Stimulated activated CD4-positive, alpha-beta T cell treated with anti-CD3 and anti-CD28 coated beads, Interleukin-2, amount 100 ng/mL, for 24 hours (primary cell): ENCODE results near the gene COX5B.
"Not testable (repeated sequence)": the region's sequence is repeated elsewhere in the genome, so short reads cannot be mapped to it uniquely, and the experiment has no call there.

ENCODE experiments used
- DNase-seq, 2 donors: peaks; one replicate each; pipeline ENCODE4 v3.0.0-alpha.2; 2020

The COX5B gene

DNA sequence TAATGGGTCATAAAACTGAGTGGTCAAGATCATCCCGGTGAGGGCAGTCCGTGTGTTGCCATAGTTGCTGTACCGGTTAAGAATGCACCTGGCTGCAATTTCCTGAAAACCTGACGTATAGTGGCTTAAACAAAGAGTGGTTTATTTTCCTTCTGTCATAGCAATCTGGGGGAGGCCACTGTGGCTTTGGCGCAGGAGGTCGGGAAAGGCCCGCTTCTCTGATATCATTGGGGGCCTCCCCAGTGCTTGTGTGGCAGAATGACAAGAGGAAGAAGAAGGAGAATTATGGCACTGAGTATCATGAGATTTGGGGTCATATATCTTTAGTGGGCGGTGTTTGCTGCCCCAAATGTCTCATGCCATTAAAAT is 28.0 kb downstream of the COX5B start:
- peak in 1 of 2 donors; percentile 44 for DNase-seq

DNA sequence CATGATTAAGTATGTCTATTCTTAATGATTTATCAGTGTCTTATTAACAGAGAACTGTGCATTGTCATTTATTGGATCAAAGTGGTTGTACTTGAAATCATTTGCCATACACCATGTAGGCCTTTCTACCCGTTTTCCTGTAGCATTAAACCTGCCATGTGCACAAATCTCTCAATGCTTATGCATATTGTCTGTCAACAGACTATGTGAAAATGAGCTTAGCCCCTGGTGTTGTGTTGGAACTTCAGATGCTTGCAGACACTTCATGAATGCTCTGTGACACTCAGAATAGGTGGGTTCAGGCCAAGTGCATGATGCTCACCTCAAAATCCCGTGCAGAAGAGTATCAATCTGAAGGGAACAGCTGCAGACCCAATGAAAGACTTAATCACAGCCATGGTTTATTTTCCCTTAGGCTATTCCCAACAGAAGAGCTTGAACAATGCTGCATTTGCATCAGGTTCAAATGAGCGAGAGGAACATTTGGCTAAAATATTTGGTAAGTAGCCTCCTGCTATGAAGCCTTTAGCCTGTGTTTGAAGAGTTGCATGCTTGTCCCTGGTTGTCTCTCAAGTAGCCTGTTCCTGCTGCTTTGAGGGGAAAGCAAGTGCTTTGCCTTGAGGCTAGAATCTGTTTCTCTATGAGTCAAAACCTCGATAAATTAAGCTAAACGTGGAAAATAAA is 29.7 kb downstream of the COX5B start:
- DNase-seq: no peak

DNA sequence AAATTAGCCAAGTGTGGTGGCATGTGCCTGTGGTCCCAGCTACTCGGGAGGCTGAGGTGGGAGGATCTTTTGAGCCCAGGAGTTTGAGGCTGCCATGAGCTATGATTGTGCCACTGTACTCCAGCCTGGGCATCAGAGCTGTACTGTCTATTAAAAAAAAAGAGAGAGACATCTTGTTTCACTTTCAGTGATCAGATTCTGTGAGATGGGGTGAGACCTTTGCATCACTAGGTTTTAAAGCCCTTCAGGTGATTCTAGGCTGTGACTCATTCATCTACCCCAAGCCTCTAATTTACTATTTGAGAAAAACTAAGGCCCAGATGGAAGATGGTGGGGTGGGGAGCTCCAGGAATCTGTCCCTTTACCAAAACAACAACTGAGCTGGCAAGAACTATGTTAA is 30.8 kb downstream of the COX5B start:
- DNase-seq: no peak

DNA sequence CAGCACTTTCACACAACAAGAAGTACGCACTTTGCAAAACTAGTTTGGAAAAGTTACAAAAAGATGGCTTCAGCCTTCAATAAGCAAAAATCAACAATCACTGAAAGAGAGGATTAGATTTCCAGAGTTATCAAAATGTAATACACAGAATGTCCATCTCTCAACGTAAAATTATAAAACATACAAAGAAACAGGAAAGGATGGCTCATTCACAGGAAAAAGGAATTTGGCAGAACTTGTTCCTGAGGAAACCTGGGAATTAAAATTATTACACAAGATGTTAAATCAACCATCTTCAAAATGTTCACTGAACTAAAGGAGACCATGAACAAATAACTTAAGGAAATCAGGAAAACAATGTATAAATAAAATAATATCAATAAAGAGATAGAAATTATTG is 31.6 kb downstream of the COX5B start:
- DNase-seq: no peak

DNA sequence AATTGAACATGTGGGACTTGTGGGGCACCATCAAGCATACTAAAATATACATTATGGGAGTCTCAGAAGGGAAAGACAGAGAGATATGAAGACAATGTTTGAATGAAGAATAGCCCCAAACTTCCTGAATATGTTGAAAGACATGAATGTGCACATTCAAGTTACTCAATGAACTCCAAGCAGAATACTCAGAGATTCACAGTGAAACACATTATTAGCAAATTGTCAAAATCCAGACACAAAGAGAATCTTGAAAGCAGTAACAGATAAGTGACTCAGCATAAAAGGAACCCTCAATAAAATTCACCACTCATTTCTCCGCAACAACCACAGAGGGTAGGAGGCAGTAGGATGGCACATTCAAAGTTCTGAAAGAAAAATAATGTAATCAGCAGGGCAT is 32.4 kb downstream of the COX5B start:
- DNase-seq: no peak

DNA sequence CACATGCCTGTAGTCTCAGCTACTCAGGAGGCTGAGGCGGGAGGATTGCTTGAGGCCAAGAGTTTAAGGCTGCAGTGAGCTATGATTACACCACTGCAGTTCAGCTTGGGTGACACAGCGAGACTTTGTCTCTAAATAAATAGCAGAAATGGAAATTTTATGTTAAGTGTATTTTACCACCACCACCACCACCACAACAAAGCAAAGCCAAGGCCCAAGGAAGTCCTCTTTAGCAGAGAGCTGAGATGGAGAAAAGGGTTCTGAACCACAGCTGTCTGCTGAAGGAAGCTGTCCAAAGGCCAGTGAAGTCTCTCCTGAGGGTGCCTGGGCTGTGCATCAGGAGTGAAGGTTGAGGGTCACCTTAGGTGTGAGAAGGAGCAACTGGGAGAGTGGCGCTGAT is 41.4 kb downstream of the COX5B start:
- not testable (repeated sequence) for DNase-seq

DNA sequence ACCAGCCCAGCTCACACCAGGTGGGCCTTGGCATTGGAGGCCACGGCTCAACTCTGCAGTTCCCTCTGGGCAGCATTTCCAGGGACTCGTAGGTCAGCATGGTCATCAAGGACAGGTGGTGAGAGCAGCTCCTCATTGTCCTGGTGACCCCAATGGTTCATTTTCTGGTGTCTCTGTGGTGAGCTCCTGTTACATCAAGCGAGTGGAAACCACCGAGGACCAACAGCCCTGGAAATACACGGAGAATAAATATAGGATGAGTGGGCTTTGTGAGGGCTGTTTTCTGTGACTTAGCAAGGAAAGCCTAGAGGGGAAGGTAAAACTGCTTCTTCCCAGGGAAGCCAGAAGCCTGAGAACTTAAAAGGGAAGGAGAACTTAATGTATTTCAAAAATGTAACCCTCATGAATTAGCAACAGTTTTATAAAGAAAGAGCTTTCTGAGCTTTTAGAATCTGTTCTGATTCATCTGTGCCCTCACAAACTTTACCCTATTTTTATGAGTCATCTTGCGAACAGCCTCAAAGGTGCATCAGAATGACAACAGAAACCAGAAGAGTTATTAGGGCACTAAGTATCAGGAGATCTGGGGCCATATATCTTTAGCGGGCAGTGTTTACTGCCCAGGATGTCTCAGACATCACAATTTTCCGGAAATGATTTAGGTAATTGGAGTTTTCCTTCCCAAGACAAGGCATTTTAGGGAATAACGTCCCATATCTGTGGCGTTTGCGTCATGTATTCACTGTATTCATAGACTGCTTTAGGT is 42.4 kb downstream of the COX5B start:
- DNase-seq: no peak

DNA sequence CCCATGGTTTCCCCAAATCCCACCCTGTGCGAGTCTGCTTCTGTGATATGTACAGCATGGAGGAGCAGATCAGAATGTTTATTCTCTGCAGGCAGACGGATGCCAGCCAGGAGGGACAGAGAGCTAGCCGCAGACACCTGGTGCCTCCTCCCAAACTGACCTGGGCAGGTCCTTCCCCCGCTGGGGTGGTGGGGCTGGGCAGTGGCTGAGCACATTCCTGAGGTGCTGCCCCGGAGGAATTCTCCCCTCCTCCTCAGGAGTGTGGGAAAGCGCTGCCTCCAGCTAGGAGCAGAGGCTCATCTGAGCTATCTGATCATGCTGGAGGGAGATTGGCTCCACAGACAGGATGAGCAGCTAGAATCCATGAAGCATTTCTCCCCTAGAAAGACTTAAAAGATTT is 45.3 kb downstream of the COX5B start:
- DNase-seq: no peak

DNA sequence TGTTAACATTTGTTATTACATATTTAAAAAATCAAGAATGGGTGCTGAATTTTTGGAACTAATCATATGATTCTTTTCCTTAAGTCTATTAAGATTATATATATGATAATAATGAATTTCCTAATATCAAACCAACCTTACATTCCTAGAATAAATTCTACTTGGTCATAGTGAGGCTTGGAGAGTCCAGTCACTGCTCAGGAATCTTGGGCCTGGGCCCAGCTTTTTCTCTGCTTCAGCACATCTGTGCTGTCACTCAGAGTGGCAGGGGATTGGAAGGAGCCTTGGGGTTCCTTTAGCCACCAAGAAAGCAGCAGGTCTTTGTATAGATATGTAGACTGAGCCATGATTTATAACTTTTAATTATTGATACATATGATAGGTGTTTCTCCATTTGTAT is 47.6 kb downstream of the COX5B start:
- no peak for DNase-seq

DNA sequence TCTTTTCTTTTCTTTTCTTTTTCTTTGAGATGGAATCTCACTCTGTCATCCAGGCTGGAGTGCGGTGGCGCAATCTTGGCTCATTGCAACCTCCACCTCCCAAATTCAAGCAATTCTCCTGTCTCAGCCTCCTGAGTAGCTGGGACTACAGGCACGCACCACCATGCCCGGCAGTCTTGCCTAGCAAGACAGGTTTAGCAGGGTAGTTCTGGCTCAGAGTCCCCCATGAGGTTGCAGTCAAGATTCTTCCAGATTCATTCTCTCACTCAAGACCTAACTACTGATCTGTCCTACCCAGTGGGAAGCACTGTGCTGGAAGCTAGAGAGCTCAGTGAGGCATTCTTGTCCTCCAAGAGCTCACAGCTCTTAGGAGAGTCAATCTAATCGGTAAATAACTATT is 49.9 kb downstream of the COX5B start:
- DNase-seq: no peak

DNA sequence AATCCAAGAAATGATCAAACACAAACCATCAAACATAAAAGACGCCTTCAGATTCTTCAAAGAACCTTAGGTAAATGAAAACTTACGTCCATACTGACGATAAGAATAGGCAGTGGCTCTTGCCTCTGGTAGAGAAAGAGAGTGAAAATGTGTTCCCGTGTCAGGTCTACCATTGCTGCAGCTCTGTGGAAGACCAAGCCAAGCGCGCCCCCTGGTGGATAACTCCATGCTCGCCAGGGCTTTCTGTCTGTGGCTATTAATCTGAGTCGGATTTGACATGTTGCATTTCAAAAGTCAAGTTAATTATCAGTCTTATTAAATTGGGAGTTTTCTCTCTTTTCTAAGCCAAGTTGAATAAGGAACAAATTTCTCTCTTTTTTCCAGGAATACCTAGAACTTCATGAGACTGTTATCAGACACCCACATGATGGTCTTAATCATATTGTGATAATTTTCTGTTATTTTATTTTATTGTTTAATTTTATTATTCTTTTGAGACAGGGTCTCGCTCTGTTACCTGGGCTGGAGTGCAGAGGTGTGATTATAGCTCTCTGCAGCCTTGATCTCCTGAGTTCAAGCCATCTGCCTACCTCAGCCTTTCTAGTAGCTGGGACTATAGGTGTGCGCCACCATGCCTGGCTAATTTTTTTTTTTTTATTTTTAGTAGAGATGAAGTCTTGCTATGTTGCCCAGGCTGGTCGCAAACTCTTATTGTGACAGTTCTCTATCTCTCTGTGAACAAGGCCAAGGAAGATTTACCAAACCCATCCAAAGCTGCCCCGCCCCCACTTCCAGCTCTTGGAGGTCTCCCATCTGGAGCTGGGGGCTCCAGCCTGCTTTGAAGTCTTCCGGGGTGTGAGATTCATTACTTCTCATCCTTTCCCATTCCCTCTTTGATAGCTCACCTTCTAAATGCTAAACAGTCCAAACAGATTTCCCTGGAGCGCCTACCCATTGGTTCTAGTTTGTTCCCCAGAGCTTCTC is 51.7 kb downstream of the COX5B start:
- DNase-seq: peak; percentile 97 to 98
